IMR-90 (cell line): ENCODE measurements around the gene SERPINB10. TPM values are rescaled to one million over a fixed set of nuclear protein-coding genes. Genes with fewer than 3 reads are reported as not detected.

Experiments used
- ATAC-seq: fragments of 200-7000 bp; cut with Tn5 transposase; 2 replicates; pipeline ENCODE4 v1.9.1; 2020; ENCODE audit warnings: low read depth, mild to moderate bottlenecking, moderate library complexity
- BruUV-seq: library from RNA; stranded (reverse); fragments of 400-500 nt; replicated peaks from 2 replicates; lab custom pipeline; 2021; lab: Mats Ljungman, UMichigan
- CTCF ChIA-PET: fragments of 300-600 bp; formaldehyde crosslinking; extraction: SDS; loops from one replicate; lab custom pipeline; 2021; ENCODE audit warnings: antibody characterized with exemption; lab: Yijun Ruan, JAX
- POLR2A ChIA-PET: fragments of 300-600 bp; sonication (Branson Sonifier 250); formaldehyde crosslinking; loops from one replicate; lab custom pipeline; 2022; ENCODE audit warnings: antibody characterized with exemption; ENCODE audit not compliant: unreplicated experiment; lab: Charles Lee
- DNase-seq: peaks from one replicate; pipeline ENCODE4 v3.0.0; 2013
- H2AFZ ChIP-seq: replicated peaks from 2 replicates; pipeline ENCODE3; 2013; ENCODE audit warnings: low read length, mild to moderate bottlenecking; ENCODE audit not compliant: poor library complexity
- H2AK5ac ChIP-seq: 2 replicates; pipeline ENCODE4 v1.6.1; 2013; ENCODE audit warnings: low read depth, low read length, inconsistent platforms
- H2AK9ac ChIP-seq: replicated peaks from 2 replicates; pipeline ENCODE3; 2013; ENCODE audit warnings: mild to moderate bottlenecking, low read depth, low read length, moderate library complexity; ENCODE audit not compliant: poor library complexity
- H2BK120ac ChIP-seq: 2 replicates; pipeline ENCODE4 v1.6.1; 2013; ENCODE audit warnings: low read depth, low read length, inconsistent platforms
- H2BK15ac ChIP-seq: 3 replicates; pipeline ENCODE4 v1.6.1; 2013; ENCODE audit warnings: low read depth, low read length, inconsistent platforms
- H2BK20ac ChIP-seq: 2 replicates; pipeline ENCODE4 v1.6.1; 2013; ENCODE audit warnings: low read depth, mild to moderate bottlenecking, inconsistent platforms, low read length, moderate library complexity
- H2BK5ac ChIP-seq: 2 replicates; pipeline ENCODE4 v1.6.1; 2013; ENCODE audit warnings: mild to moderate bottlenecking, low read depth, low read length, inconsistent platforms; ENCODE audit not compliant: poor library complexity, severe bottlenecking
- H3K14ac ChIP-seq: replicated peaks from 2 replicates; pipeline ENCODE4 v1.6.1; 2013; ENCODE audit warnings: low read depth, low read length, inconsistent platforms
- H3K18ac ChIP-seq: 2 replicates; pipeline ENCODE4 v1.6.1; 2013; ENCODE audit warnings: low read depth, low read length, control low read depth
- H3K23ac ChIP-seq: 2 replicates; pipeline ENCODE4 v1.6.1; 2013; ENCODE audit warnings: low read depth, low read length, inconsistent platforms
- H3K27ac ChIP-seq: 2 replicates; pipeline ENCODE4 v1.5.1; 2013; ENCODE audit warnings: mild to moderate bottlenecking, control low read depth, low read length; ENCODE audit not compliant: insufficient read depth
- H3K27me3 ChIP-seq: 2 replicates; pipeline ENCODE4 v1.6.1; 2013; ENCODE audit warnings: low read length; ENCODE audit not compliant: control insufficient read depth, insufficient read depth
- H3K36me3 ChIP-seq: 2 replicates; pipeline ENCODE4 v1.6.1; 2013; ENCODE audit warnings: low read length, mixed read lengths; ENCODE audit not compliant: control insufficient read depth, insufficient read depth
- H3K4ac ChIP-seq: 2 replicates; pipeline ENCODE4 v1.6.1; 2013; ENCODE audit warnings: low read depth, low read length, inconsistent platforms
- H3K4me1 ChIP-seq: 2 replicates; pipeline ENCODE4 v1.6.1; 2013; ENCODE audit warnings: low read length, mixed read lengths; ENCODE audit not compliant: control insufficient read depth, insufficient read depth
- H3K4me2 ChIP-seq: 2 replicates; pipeline ENCODE4 v1.6.1; 2013; ENCODE audit warnings: low read depth, mild to moderate bottlenecking, control low read depth, low read length, moderate library complexity
- H3K4me3 ChIP-seq: 2 replicates; pipeline ENCODE4 v1.5.1; 2013; ENCODE audit warnings: low read depth, mild to moderate bottlenecking, control low read depth, low read length, moderate library complexity; ENCODE audit not compliant: insufficient read depth
- H3K56ac ChIP-seq: 2 replicates; pipeline ENCODE4 v1.6.1; 2013; ENCODE audit warnings: low read length, inconsistent platforms; ENCODE audit not compliant: insufficient read depth; ENCODE audit errors: extremely low read depth
- H3K79me1 ChIP-seq, 2 experiments: 2 replicates each; pipeline ENCODE4 v1.6.1; 2013; ENCODE audit warnings: low read length in 2 of 2, inconsistent platforms in 1 of 2, low read depth in 1 of 2
- H3K9ac ChIP-seq: 2 replicates; pipeline ENCODE4 v1.6.1; 2013; ENCODE audit warnings: low read depth, low read length, control low read depth
- H3K9me1 ChIP-seq: 2 replicates; pipeline ENCODE4 v1.6.1; 2013; ENCODE audit warnings: low read length, inconsistent platforms; ENCODE audit not compliant: insufficient read depth
- H3K9me3 ChIP-seq: 2 replicates; pipeline ENCODE4 v1.6.1; 2013; ENCODE audit warnings: low read length; ENCODE audit not compliant: control insufficient read depth, insufficient read depth
- H4K20me1 ChIP-seq: 2 replicates; pipeline ENCODE4 v1.6.1; 2013; ENCODE audit warnings: low read length, inconsistent platforms; ENCODE audit not compliant: insufficient read depth
- H4K5ac ChIP-seq: 2 replicates; pipeline ENCODE4 v1.6.1; 2013; ENCODE audit warnings: mild to moderate bottlenecking, low read depth, low read length, control low read depth
- H4K8ac ChIP-seq, 2 experiments: 2 replicates each; pipeline ENCODE4 v1.6.1; 2013; ENCODE audit warnings: low read depth in 2 of 2, low read length in 2 of 2, control low read depth in 1 of 2, inconsistent platforms in 1 of 2
- H4K91ac ChIP-seq: 2 replicates; pipeline ENCODE4 v1.6.1; 2013; ENCODE audit warnings: low read depth, low read length, inconsistent platforms; ENCODE audit not compliant: insufficient read depth
- BHLHE40 ChIP-seq: fragments of 150-350 bp; IDR thresholded peaks from 2 replicates; pipeline ENCODE4 v1.6.1; 2016; ENCODE audit warnings: mild to moderate bottlenecking, low read depth, low read length
- CEBPB ChIP-seq: IDR thresholded peaks from 2 replicates; pipeline ENCODE4 v1.6.1; 2012; ENCODE audit warnings: low read depth, low read length, improper control_type of control experiment
- CHD1 ChIP-seq: IDR thresholded peaks from 2 replicates; pipeline ENCODE4 v1.6.1; 2012; ENCODE audit warnings: low read depth, low read length, improper control_type of control experiment
- FOS ChIP-seq: fragments of 150-350 bp; IDR thresholded peaks from 2 replicates; pipeline ENCODE4 v1.6.1; 2016; ENCODE audit warnings: low read depth, low read length
- MAFK ChIP-seq: IDR thresholded peaks from 2 replicates; pipeline ENCODE4 v1.6.1; 2012; ENCODE audit warnings: low read depth, low read length, improper control_type of control experiment
- MAZ ChIP-seq: IDR thresholded peaks from 2 replicates; pipeline ENCODE4 v1.6.1; 2012; ENCODE audit warnings: low read depth, mild to moderate bottlenecking, low read length, improper control_type of control experiment, moderate library complexity, borderline replicate concordance
- NFE2L2 ChIP-seq: fragments of 150-350 bp; IDR thresholded peaks from 2 replicates; pipeline ENCODE4 v1.6.1; 2016; ENCODE audit warnings: low read depth, mild to moderate bottlenecking, low read length
- POLR2A ChIP-seq: IDR thresholded peaks from 2 replicates; pipeline ENCODE4 v1.6.1; 2012; ENCODE audit warnings: mild to moderate bottlenecking, low read depth, low read length
- RAD21 ChIP-seq: IDR thresholded peaks from 2 replicates; pipeline ENCODE4 v1.6.1; 2012; ENCODE audit warnings: low read length, improper control_type of control experiment
- RCOR1 ChIP-seq: IDR thresholded peaks from 2 replicates; pipeline ENCODE4 v1.6.1; 2012; ENCODE audit warnings: mild to moderate bottlenecking, low read length, improper control_type of control experiment; ENCODE audit not compliant: insufficient replicate concordance
- RFX5 ChIP-seq: IDR thresholded peaks from 2 replicates; pipeline ENCODE4 v1.8.0; 2012; ENCODE audit warnings: low read depth, mild to moderate bottlenecking, low read length, moderate library complexity
- SMC3 ChIP-seq: fragments of 150-350 bp; IDR thresholded peaks from 2 replicates; pipeline ENCODE4 v1.6.1; 2016; ENCODE audit warnings: low read depth, mild to moderate bottlenecking, antibody characterized with exemption, low read length, moderate library complexity
- dilution Hi-C: fragments of 300-500 bp; cut with HindIII; formaldehyde crosslinking; loops from one replicate; pipeline ENCODE4 v1.14.3; 2018; ENCODE audit warnings: low sequenced_read_pairs; ENCODE audit not compliant: unreplicated experiment
- in situ Hi-C: fragments of 300-500 bp; cut with MboI; formaldehyde crosslinking; loops from 3 replicates; pipeline ENCODE4 v1.14.3; 2019; ENCODE audit warnings: low sequenced_read_pairs, inconsistent platforms, mixed read lengths
- intact Hi-C: fragments of 100-400 bp; cut with micrococcal nuclease; formaldehyde crosslinking; loops from 2 replicates; pipeline ENCODE4 v1.10.0; 2022
- polyA plus RNA-seq, 3 experiments: library from polyadenylated mRNA; depleted of rRNA; stranded (reverse); fragments of >200 nt; gene quantifications; 2 replicates each; pipeline ENCODE4 v1.2.3, GENCODE V29; 2012; ENCODE audit warnings: low replicate concordance in 1 of 3
- total RNA-seq: library from RNA; depleted of rRNA; stranded (reverse); fragments of >200 nt; gene quantifications from 2 replicates; pipeline ENCODE4 v1.2.3, GENCODE V29; 2012
- TF ChIP-seq, protein P1 (sequence below): fragments of 150-350 bp; IDR thresholded peaks from 2 replicates; pipeline ENCODE4 v1.6.1; 2016; ENCODE audit warnings: low read depth, mild to moderate bottlenecking, low read length, moderate library complexity, borderline replicate concordance
- TF ChIP-seq, protein P2 (sequence below): conservative IDR thresholded peaks from 2 replicates; pipeline ENCODE4 v1.5.1; 2012; ENCODE audit warnings: mild to moderate bottlenecking, low read depth, low read length, improper control_type of control experiment
- TF ChIP-seq, protein P3 (sequence below): fragments of 150-350 bp; IDR thresholded peaks from 2 replicates; pipeline ENCODE4 v1.6.1; 2017; ENCODE audit warnings: mild to moderate bottlenecking, antibody characterized with exemption, low read length, low read depth

Gene SERPINB10
- total and polyA plus RNA-seq, 2 of the 4 experiments (the other 2 are of a cell fraction): not detected

DNA sequence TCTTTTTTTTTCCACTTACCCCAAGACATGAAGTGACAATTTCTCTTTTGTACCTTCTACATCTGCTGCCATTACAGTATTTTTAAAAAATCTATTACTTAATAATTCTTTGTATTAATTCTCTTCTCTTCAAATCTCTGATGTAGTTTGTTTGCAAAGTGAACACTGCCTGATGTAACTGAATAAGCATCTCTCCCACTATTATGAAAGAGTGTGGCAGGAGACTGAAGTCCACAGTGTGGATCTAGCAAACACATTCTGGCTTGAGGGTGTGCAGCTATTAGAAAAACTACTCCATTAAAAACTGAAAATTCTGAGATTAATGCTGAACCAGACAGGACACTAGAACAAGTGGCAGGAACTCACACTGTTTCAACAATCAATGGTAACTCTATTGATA, 57.1 kb downstream of the SERPINB10 start:
- no peak overlapping the region for H2BK120ac ChIP-seq
- no peak overlapping the region for H2BK5ac ChIP-seq
- H3K9me3 ChIP-seq: no peaks in the 10 kb centered on the region
- DNase-seq: no peak
- H4K20me1 ChIP-seq: no peaks in the 10 kb centered on the region
- no peak for ATAC-seq
- no peaks in the 10 kb centered on the region for H3K36me3 ChIP-seq
- intact Hi-C loops (no loop called here), in situ Hi-C loops (no loop called here), dilution Hi-C loops (no loop called here)
- no peak overlapping the region for H3K4me3 ChIP-seq
- H4K91ac ChIP-seq: no peak overlapping the region
- H3K27me3 ChIP-seq: peaks cover 19% of the 10 kb centered on the region
- H3K27ac ChIP-seq: no peak overlapping the region
- peaks cover 8% of the 10 kb centered on the region for H3K9me1 ChIP-seq
- POLR2A ChIA-PET: no interaction called here
- H4K5ac ChIP-seq: no peak overlapping the region
- H3K4ac ChIP-seq: no peak overlapping the region
- H3K14ac ChIP-seq: no peak overlapping the region
- no peak overlapping the region for H3K9ac ChIP-seq
- no peak overlapping the region for H2BK20ac ChIP-seq
- H2BK15ac ChIP-seq: no peak overlapping the region
- BruUV-seq: no TSS peak
- CTCF ChIA-PET: interaction anchor here (1.0 kb wide), 1 partner anchor 41 kb away, joined by 3 read pairs; no protein-coding TSS in a partner anchor
- no peak overlapping the region for H2AFZ ChIP-seq
- no peak overlapping the region for H3K56ac ChIP-seq
- TF ChIP-seq RFX5 (no peak), CEBPB (no peak), POLR2A (no peak), BHLHE40 (no peak), NFE2L2 (no peak), SMC3 (no peak), RAD21 (no peak), RCOR1 (no peak), MAFK (no peak), MAZ (no peak), CHD1 (no peak), FOS (no peak)
- TF ChIP-seq, protein P1, sequence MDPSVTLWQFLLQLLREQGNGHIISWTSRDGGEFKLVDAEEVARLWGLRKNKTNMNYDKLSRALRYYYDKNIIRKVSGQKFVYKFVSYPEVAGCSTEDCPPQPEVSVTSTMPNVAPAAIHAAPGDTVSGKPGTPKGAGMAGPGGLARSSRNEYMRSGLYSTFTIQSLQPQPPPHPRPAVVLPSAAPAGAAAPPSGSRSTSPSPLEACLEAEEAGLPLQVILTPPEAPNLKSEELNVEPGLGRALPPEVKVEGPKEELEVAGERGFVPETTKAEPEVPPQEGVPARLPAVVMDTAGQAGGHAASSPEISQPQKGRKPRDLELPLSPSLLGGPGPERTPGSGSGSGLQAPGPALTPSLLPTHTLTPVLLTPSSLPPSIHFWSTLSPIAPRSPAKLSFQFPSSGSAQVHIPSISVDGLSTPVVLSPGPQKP: no peak
- TF ChIP-seq, protein P2, sequence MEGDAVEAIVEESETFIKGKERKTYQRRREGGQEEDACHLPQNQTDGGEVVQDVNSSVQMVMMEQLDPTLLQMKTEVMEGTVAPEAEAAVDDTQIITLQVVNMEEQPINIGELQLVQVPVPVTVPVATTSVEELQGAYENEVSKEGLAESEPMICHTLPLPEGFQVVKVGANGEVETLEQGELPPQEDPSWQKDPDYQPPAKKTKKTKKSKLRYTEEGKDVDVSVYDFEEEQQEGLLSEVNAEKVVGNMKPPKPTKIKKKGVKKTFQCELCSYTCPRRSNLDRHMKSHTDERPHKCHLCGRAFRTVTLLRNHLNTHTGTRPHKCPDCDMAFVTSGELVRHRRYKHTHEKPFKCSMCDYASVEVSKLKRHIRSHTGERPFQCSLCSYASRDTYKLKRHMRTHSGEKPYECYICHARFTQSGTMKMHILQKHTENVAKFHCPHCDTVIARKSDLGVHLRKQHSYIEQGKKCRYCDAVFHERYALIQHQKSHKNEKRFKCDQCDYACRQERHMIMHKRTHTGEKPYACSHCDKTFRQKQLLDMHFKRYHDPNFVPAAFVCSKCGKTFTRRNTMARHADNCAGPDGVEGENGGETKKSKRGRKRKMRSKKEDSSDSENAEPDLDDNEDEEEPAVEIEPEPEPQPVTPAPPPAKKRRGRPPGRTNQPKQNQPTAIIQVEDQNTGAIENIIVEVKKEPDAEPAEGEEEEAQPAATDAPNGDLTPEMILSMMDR: no peak
- TF ChIP-seq, protein P3, sequence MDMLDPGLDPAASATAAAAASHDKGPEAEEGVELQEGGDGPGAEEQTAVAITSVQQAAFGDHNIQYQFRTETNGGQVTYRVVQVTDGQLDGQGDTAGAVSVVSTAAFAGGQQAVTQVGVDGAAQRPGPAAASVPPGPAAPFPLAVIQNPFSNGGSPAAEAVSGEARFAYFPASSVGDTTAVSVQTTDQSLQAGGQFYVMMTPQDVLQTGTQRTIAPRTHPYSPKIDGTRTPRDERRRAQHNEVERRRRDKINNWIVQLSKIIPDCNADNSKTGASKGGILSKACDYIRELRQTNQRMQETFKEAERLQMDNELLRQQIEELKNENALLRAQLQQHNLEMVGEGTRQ: no peak
- H3K4me1 ChIP-seq: peaks cover 5% of the 10 kb centered on the region; the same call in 1 of the 2 replicates
- H3K4me2 ChIP-seq: no peak overlapping the region
- H2AK9ac ChIP-seq: no peak overlapping the region
- no peak overlapping the region for H3K18ac ChIP-seq
- H2AK5ac ChIP-seq: no peak overlapping the region
- H4K8ac ChIP-seq: no peak overlapping the region
- no peak overlapping the region for H3K23ac ChIP-seq
- H3K79me1 ChIP-seq: no peaks in the 10 kb centered on the region
